Mesodermal cell (in vitro differentiated cells): Measurements from ENCODE around the gene ATXN2.
A peak's percentile ranks its signal among the peaks of the same experiment; 100 is the strongest.
"Not testable (repeated sequence)": the region's sequence is repeated elsewhere in the genome, so short reads cannot be mapped to it uniquely, and the experiment has no call there.

ENCODE experiments used
- H3K27ac ChIP-seq: 2 replicates; pipeline ENCODE4 v1.7.0; 2013; ENCODE audit warnings: mild to moderate bottlenecking, low read depth, low read length, moderate library complexity; ENCODE audit not compliant: severe bottlenecking
- H3K36me3 ChIP-seq: 2 replicates; pipeline ENCODE4 v1.7.1; 2013; ENCODE audit warnings: mild to moderate bottlenecking, low read length, moderate library complexity; ENCODE audit not compliant: control insufficient read depth, insufficient read depth
- H3K4me1 ChIP-seq: one replicate; pipeline ENCODE4 v1.7.1; 2013; ENCODE audit warnings: mild to moderate bottlenecking, low read length; ENCODE audit not compliant: insufficient read depth, control insufficient read depth, poor library complexity, severe bottlenecking
- H3K4me3 ChIP-seq: 2 replicates; pipeline ENCODE4 v1.7.0; 2013; ENCODE audit warnings: low read length, control low read depth, mild to moderate bottlenecking; ENCODE audit not compliant: insufficient read depth, poor library complexity, severe bottlenecking; ENCODE audit errors: extremely low read depth
- H3K9me3 ChIP-seq: 2 replicates; pipeline ENCODE4 v1.7.1; 2013; ENCODE audit warnings: mild to moderate bottlenecking, low read length, moderate library complexity; ENCODE audit not compliant: control insufficient read depth
- WGBS, 2 experiments: methylation state at CpG; one replicate each; pipeline ENCODE4 v1.1.5; 2013; ENCODE audit warnings: missing lambda C conversion rate in 2 of 2; ENCODE audit not compliant: insufficient coverage in 2 of 2; 5-methylcytosine and 5-hydroxymethylcytosine counted together

The ATXN2 gene

GRCh38 chr12:111407377-111408115 is 191.6 kb downstream of the ATXN2 start:
- Histone ChIP-seq H3K4me1 (peaks cover 64% of the 10 kb centered on the region), H3K27ac (no peak overlapping the region), H3K4me3 (peak overlapping the region; percentile 90), H3K9me3 (no peaks in the 10 kb centered on the region), H3K36me3 (peaks cover 6% of the 10 kb centered on the region)
- WGBS, 2 experiments = 37 to 58% methylated on average over 5 to 6 of the region's 9 CpGs

GRCh38 chr12:111406474-111407376 is 192.4 kb downstream of the ATXN2 start:
- peaks cover 6% of the 10 kb centered on the region for H3K36me3 ChIP-seq
- H3K4me3 ChIP-seq = peak overlapping the region; percentile 90
- H3K27ac ChIP-seq = peak overlapping the region; percentile 41
- H3K9me3 ChIP-seq = no peaks in the 10 kb centered on the region
- H3K4me1 ChIP-seq = peaks cover 57% of the 10 kb centered on the region
- WGBS, 2 experiments = 7 to 10% methylated on average over 12 to 24 of the region's 34 CpGs

GRCh38 chr12:111405859-111406473 is 193.1 kb downstream of the ATXN2 start, which contains the start of gene SH2B3:
TSS of gene SH2B3 (plus strand) at chr12:111405923. CDS start at chr12:111418146, 12,223 bp downstream.
- peak within 1 kb of the TSS; percentile 90 for H3K4me3 ChIP-seq
- H3K4me1 ChIP-seq = peaks cover 51% of the 10 kb centered on the region
- 0% methylated on average over 41 to 48 of the region's 80 CpGs for WGBS, 2 experiments
- H3K36me3 ChIP-seq = peaks cover 6% of the 10 kb centered on the region
- no peaks in the 10 kb centered on the region for H3K9me3 ChIP-seq
- peak within 1 kb of the TSS; percentile 98 for H3K27ac ChIP-seq

- Histone ChIP-seq H3K36me3 (peaks cover 6% of the 10 kb centered on the region), H3K4me3 (peak overlapping the region; percentile 90), H3K9me3 (no peaks in the 10 kb centered on the region), H3K4me1 (peaks cover 44% of the 10 kb centered on the region), H3K27ac (peak overlapping the region; percentile 98)
- WGBS, 2 experiments = 1% methylated on average over 43 to 53 of the region's 59 CpGs
Observed at GRCh38 chr12:111405149-111405858, 193.8 kb downstream of the ATXN2 start.

- Histone ChIP-seq H3K9me3 (no peaks in the 10 kb centered on the region), H3K27ac (peak overlapping the region; percentile 98), H3K4me3 (peak overlapping the region; percentile 90), H3K4me1 (peaks cover 37% of the 10 kb centered on the region), H3K36me3 (peaks cover 6% of the 10 kb centered on the region)
- WGBS, 2 experiments = 44 to 51% methylated on average over 13 of the region's 21 CpGs
Observed at GRCh38 chr12:111404362-111405148, 194.6 kb downstream of the ATXN2 start.

GRCh38 chr12:111402490-111402824 is 196.7 kb downstream of the ATXN2 start:
- not testable (repeated sequence) for H3K9me3 ChIP-seq, H3K27ac ChIP-seq, H3K36me3 ChIP-seq, H3K4me3 ChIP-seq
- peaks cover 16% of the 10 kb centered on the region for H3K4me1 ChIP-seq
- WGBS, 2 experiments = no CpG with 5 or more reads among the region's 9 CpGs
